Tibial nerve (tissue), 4 donors: ENCODE data around the gene MAML3. TPM values are rescaled to one million over a fixed set of nuclear protein-coding genes. Genes with fewer than 3 reads are reported as not detected.
A peak's percentile ranks its signal among the peaks of the same experiment; 100 is the strongest.

Experiments
- DNase-seq, 2 donors: peaks; one replicate each; pipeline ENCODE4 v3.0.0-alpha.2; 2019; ENCODE audit warnings: low spot score in 2 of 2
- H3K27ac ChIP-seq, 4 donors: fragments of 200-600 bp; sonication (generic) in 3 of 4; one replicate each; pipeline ENCODE4 v1.5.1; 2017 to 2019; ENCODE audit warnings: mild to moderate bottlenecking in 1 of 4
- H3K27me3 ChIP-seq, 2 donors: fragments of 200-600 bp; sonication (generic) in 1 of 2; one replicate each; pipeline versions ENCODE4 v1.5.1 to v1.6.0; 2017 to 2019
- H3K36me3 ChIP-seq, 3 donors: fragments of 200-600 bp; sonication (generic); one replicate each; pipeline ENCODE4 v1.5.1; 2018 to 2019
- H3K4me1 ChIP-seq, 4 donors: fragments of 200-600 bp; sonication (generic) in 3 of 4; one replicate each; pipeline ENCODE4 v1.5.1; 2017 to 2019
- H3K4me3 ChIP-seq, 4 donors: fragments of 200-600 bp; sonication (generic) in 3 of 4; one replicate each; pipeline ENCODE4 v1.5.1; 2017 to 2019; ENCODE audit warnings: mild to moderate bottlenecking in 1 of 4, moderate library complexity in 1 of 4
- H3K9me3 ChIP-seq, 4 donors: fragments of 200-600 bp; sonication (generic) in 3 of 4; one replicate each; pipeline ENCODE4 v1.5.1; 2017 to 2019
- CTCF ChIP-seq, 5 experiments: fragments of 200-600 bp in 3 of 5; fragments of 450-650 bp in 2 of 5; sonication (generic) in 3 of 5; IDR thresholded peaks; one replicate each; pipeline ENCODE4 v1.5.1; 2016 to 2019; ENCODE audit warnings: antibody characterized with exemption in 5 of 5, mild to moderate bottlenecking in 3 of 5, moderate library complexity in 2 of 5
- EP300 ChIP-seq, 2 donors: sonication (generic); formaldehyde crosslinking; IDR thresholded peaks; one replicate each; pipeline ENCODE4 v1.6.1; 2017; ENCODE audit warnings: antibody characterized with exemption in 2 of 2, mild to moderate bottlenecking in 1 of 2
- POLR2A ChIP-seq, 2 donors: fragments of 450-650 bp; IDR thresholded peaks; one replicate each; pipeline ENCODE4 v1.6.1; 2017; ENCODE audit warnings: antibody characterized with exemption in 2 of 2, mild to moderate bottlenecking in 2 of 2, moderate library complexity in 2 of 2
- WGBS, 2 donors: methylation state at CpG; one replicate each; pipeline ENCODE4 v1.1.5; 2018; 5-methylcytosine and 5-hydroxymethylcytosine counted together
- total RNA-seq, 4 donors: library from RNA; depleted of rRNA; stranded (reverse); fragments of >200 nt; gene quantifications; one replicate each; pipeline ENCODE4 v1.1.0, GENCODE V29; 2016

MAML3 gene
- total RNA-seq, 4 donors from 2014 or later, result 8.6 to 10.5 (median 9.4) TPM

- WGBS, 2 donors, result 94% methylated on average over 6 of the region's 6 CpGs
- Histone ChIP-seq H3K4me1 (peaks cover 0 to 85% (median 31%) of the 10 kb centered on the region in 4 donors), H3K9me3 (no peaks in the 10 kb centered on the region), H3K4me3 (no peak overlapping the region), H3K36me3 (no peaks in the 10 kb centered on the region), H3K27ac (peak overlapping the region in 2 of 4 donors; percentile 64 to 76), H3K27me3 (no peaks in the 10 kb centered on the region)
- DNase-seq, result no peak
- TF ChIP-seq POLR2A (IDR thresholded peaks at IDR 0.05) (no peak), EP300 (IDR thresholded peaks at IDR 0.05) (no peak), CTCF (IDR thresholded peaks at IDR 0.05) (no peak)
Measured at GRCh38 chr4:139917896-139918295, 236.1 kb downstream of the MAML3 start.

GRCh38 chr4:139916041-139916440 lies 237.9 kb downstream of the MAML3 start:
- Histone ChIP-seq H3K9me3 (no peaks in the 10 kb centered on the region), H3K36me3 (no peaks in the 10 kb centered on the region), H3K27ac (peak overlapping the region in 1 of 4 donors; percentile 7), H3K27me3 (no peaks in the 10 kb centered on the region), H3K4me1 (peaks cover 0 to 69% (median 23%) of the 10 kb centered on the region in 4 donors), H3K4me3 (no peak overlapping the region)
- no peak for DNase-seq
- 21 to 43% methylated on average over 1 of the region's 1 CpG for WGBS, 2 donors
- TF ChIP-seq EP300 (IDR thresholded peaks at IDR 0.05) (no peak), CTCF (IDR thresholded peaks at IDR 0.05) (no peak), POLR2A (IDR thresholded peaks at IDR 0.05) (no peak)

GRCh38 chr4:139915037-139915436 lies 238.9 kb downstream of the MAML3 start:
- H3K4me1 ChIP-seq, result peaks cover 0 to 59% (median 13%) of the 10 kb centered on the region in 4 donors
- H3K27ac ChIP-seq, result peak overlapping the region in 2 of 4 donors; percentile 7 to 30

GRCh38 chr4:139913995-139914598 lies 239.9 kb downstream of the MAML3 start:
- Histone ChIP-seq H3K9me3 (no peaks in the 10 kb centered on the region), H3K4me1 (peaks cover 0 to 49% (median 11%) of the 10 kb centered on the region in 4 donors), H3K36me3 (no peaks in the 10 kb centered on the region), H3K27ac (peak overlapping the region in 1 of 4 donors; percentile 0), H3K27me3 (no peaks in the 10 kb centered on the region), H3K4me3 (no peak overlapping the region)
- 28 to 31% methylated on average over 5 of the region's 5 CpGs for WGBS, 2 donors
- TF ChIP-seq POLR2A (IDR thresholded peaks at IDR 0.05), result no peak
- TF ChIP-seq CTCF (IDR thresholded peaks at IDR 0.05), result no peak
- no peak for TF ChIP-seq EP300 (IDR thresholded peaks at IDR 0.05)
- DNase-seq, result no peak

More at GRCh38 chr4:139915037-139915436, 238.9 kb downstream of the MAML3 start:
- Histone ChIP-seq H3K36me3 (no peaks in the 10 kb centered on the region), H3K27me3 (no peaks in the 10 kb centered on the region), H3K4me3 (no peak overlapping the region), H3K9me3 (no peaks in the 10 kb centered on the region)
- WGBS, 2 donors, result 63 to 67% methylated on average over 2 of the region's 2 CpGs
- TF ChIP-seq CTCF (IDR thresholded peaks at IDR 0.05), result no peak
- no peak for TF ChIP-seq POLR2A (IDR thresholded peaks at IDR 0.05)
- no peak for DNase-seq

- H3K27ac ChIP-seq, result peak overlapping the region in 2 of 4 donors; percentile 0 to 17
- no peaks in the 10 kb centered on the region for H3K27me3 ChIP-seq
- no peaks in the 10 kb centered on the region for H3K36me3 ChIP-seq
- peaks cover 0 to 43% (median 11%) of the 10 kb centered on the region in 4 donors for H3K4me1 ChIP-seq
- H3K4me3 ChIP-seq, result no peak overlapping the region
- no peaks in the 10 kb centered on the region for H3K9me3 ChIP-seq
- 39 to 45% methylated on average over 8 of the region's 8 CpGs for WGBS, 2 donors
- no peak for TF ChIP-seq EP300 (IDR thresholded peaks at IDR 0.05)
- TF ChIP-seq POLR2A (IDR thresholded peaks at IDR 0.05), result no peak
- no peak for TF ChIP-seq CTCF (IDR thresholded peaks at IDR 0.05)
- DNase-seq, result no peak
Measured at GRCh38 chr4:139913398-139913990, 240.5 kb downstream of the MAML3 start.
